ENCODE data around the gene BIN1.

Gene BIN1

DNA sequence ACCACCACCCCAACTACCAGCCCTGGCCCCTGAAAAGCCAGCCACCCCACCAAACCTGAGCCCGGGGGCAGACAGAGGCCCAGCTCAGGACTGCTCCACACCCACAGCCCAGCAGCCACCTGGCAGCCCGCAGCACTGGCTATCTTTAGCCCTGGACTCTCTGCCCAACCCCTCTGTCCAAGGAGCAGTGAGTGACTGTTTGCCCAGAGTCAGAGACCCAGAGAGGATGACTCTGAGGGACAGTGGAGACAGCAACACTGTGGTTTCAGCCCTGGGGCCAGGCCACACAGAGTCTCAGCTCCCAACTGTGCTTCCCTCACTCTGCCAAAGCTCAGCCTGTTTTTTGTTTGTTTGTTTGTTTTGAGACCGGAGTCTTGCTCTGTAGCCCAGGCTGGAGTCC is 32.6 kb downstream of the BIN1 start:
- Mint-ChIP-seq H3K36me3 (ENCODE audit: low read depth) (peaks cover 12% of the 10 kb centered on the region), H3K27me3 (ENCODE audit: low read depth) (no peaks in the 10 kb centered on the region), H3K27ac (peak overlapping the region; percentile 6), H3K9me3 (no peaks in the 10 kb centered on the region), H3K4me3 (no peak overlapping the region), H3K4me1 (ENCODE audit: low read depth) (peaks cover 21% of the 10 kb centered on the region)

DNA sequence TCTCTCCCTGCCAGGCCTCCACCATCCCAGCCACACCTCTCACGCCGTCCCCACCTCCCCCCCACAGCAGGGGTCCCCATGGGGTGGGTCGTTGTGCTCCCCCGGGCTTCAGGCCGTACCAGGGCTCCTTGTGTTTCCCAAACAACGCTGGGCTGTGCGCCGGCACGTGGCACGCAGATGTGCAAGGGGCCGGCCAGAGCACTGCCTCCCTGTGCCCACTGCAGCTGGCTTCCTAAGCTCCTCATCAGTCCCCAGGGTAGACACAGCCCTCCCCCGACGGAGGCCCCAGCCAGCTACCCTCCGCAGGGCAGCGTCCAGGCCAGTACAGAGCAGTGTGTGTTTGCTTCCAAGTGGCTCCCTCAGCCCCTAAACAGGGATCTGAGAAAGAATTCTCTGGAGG is 34.0 kb downstream of the BIN1 start:
- no peak overlapping the region for H3K4me3 Mint-ChIP-seq
- H3K27ac Mint-ChIP-seq: no peak overlapping the region
- peaks cover 12% of the 10 kb centered on the region for H3K4me1 Mint-ChIP-seq (ENCODE audit: low read depth)
- H3K27me3 Mint-ChIP-seq (ENCODE audit: low read depth): no peaks in the 10 kb centered on the region
- H3K9me3 Mint-ChIP-seq: no peaks in the 10 kb centered on the region
- H3K36me3 Mint-ChIP-seq (ENCODE audit: low read depth): peaks cover 18% of the 10 kb centered on the region

DNA sequence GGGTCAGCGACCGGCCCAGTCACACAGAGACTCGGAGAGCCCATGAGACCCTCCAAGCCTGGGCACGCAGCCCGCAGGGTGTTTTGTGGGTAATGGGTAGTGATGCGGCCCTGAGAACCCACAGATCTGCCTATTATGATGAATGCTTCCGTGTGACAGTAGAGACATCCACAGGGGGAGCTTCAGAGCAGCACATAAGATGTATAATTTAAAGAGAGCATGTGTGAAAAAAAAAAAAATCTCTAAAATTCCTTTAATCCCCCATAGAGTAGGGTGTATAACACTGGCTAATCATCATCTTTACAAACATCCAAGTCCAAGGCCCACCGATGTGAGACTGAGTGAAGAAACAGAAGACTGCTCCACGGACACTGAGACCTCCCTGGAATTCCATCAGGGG is 34.6 kb downstream of the BIN1 start:
- H3K27ac Mint-ChIP-seq: no peak overlapping the region
- no peak overlapping the region for H3K4me3 Mint-ChIP-seq
- no peaks in the 10 kb centered on the region for H3K9me3 Mint-ChIP-seq
- peaks cover 21% of the 10 kb centered on the region for H3K36me3 Mint-ChIP-seq (ENCODE audit: low read depth)
- H3K27me3 Mint-ChIP-seq (ENCODE audit: low read depth): no peaks in the 10 kb centered on the region
- H3K4me1 Mint-ChIP-seq (ENCODE audit: low read depth): peaks cover 13% of the 10 kb centered on the region

DNA sequence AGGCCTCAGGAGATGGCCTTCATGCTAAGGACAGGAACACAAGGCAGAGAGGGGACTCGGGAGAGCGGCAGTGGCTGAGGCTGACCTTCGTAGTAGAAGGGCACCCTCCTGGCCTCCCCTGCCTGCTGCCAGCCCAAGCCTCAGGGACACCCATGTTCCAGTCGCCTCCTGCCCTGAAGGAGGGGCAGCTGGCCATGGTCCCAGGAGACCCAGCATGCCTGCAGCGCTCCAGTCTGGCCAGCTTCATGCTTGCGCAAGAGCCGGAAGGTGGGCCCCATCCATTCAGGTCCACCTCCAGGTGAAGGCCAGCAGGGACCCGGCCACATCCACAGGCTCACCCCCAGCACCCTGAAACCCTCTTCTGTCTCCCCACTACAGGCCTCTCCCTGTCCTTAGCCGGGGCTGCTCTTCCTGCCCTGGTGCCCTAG is 35.0 kb downstream of the BIN1 start:
- Mint-ChIP-seq H3K36me3 (ENCODE audit: low read depth) (peaks cover 21% of the 10 kb centered on the region), H3K4me3 (no peak overlapping the region), H3K4me1 (ENCODE audit: low read depth) (peaks cover 10% of the 10 kb centered on the region), H3K27me3 (ENCODE audit: low read depth) (no peaks in the 10 kb centered on the region), H3K27ac (no peak overlapping the region), H3K9me3 (no peaks in the 10 kb centered on the region)

DNA sequence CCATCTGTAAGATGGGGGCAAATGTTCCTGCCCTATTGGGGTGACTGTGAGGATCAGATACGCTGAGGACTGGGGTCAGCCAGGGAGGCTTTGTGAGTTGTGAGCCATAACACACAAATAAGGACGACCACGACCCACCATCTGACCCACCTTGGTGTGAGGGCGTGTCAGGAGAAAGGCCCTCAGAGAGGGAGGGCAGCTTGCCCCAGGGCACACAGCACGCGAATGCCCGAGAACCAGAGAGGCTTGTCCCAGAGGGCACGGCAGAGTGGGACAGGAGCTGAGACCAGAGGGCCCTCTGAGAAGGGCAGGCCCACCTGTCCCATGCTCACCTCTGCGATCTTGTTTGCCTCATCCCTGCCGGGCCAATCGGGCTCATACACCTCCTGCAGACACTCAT is 36.7 kb downstream of the BIN1 start:
- no peaks in the 10 kb centered on the region for H3K9me3 Mint-ChIP-seq
- H3K36me3 Mint-ChIP-seq (ENCODE audit: low read depth): peaks cover 23% of the 10 kb centered on the region
- H3K27ac Mint-ChIP-seq: no peak overlapping the region
- peaks cover 9% of the 10 kb centered on the region for H3K4me1 Mint-ChIP-seq (ENCODE audit: low read depth)
- no peak overlapping the region for H3K4me3 Mint-ChIP-seq
- H3K27me3 Mint-ChIP-seq (ENCODE audit: low read depth): no peaks in the 10 kb centered on the region

DNA sequence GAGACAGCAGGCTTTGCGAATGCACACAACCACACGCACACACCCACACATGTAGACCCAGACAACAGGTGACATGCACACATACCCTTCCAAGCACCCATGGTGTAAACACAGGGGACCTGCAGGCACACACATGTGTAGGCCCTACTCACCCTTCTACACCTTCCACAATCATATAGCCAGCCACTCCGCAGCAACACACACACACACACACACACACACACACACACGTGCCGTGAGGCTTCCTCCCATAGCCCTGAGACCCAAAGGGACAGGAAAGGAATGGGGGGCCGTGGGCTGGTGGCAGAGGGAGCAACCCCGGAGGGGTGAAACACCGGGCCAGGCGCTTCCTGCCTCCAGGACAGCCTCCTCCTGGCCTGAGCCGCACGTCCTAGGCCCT is 37.4 kb downstream of the BIN1 start:
- H3K27me3 Mint-ChIP-seq (ENCODE audit: low read depth): no peaks in the 10 kb centered on the region
- peaks cover 23% of the 10 kb centered on the region for H3K36me3 Mint-ChIP-seq (ENCODE audit: low read depth)
- H3K4me3 Mint-ChIP-seq: no peak overlapping the region
- peaks cover 9% of the 10 kb centered on the region for H3K4me1 Mint-ChIP-seq (ENCODE audit: low read depth)
- peak overlapping the region; percentile 41 for H3K27ac Mint-ChIP-seq
- no peaks in the 10 kb centered on the region for H3K9me3 Mint-ChIP-seq

DNA sequence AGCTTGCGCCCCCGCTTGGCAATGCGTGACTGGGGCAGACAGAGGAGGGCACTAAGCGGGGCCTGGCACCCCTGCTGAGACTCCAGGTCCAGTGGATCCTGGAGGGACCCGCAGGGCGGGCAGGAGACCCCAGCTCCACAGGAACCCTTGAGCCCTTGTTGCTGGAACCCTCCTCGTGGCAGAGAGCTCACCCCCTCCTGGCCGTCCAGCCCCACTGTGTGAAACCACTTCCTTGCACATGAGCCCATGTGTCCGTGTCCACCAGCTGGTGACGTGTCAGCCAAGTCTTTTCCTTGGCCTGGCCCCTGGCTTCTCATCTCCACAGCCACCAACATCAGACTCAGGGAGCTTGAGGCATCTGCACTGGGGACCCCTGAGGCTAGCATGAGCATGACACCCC is 38.0 kb downstream of the BIN1 start:
- Mint-ChIP-seq H3K27me3 (ENCODE audit: low read depth) (no peaks in the 10 kb centered on the region), H3K27ac (no peak overlapping the region), H3K4me1 (ENCODE audit: low read depth) (peaks cover 9% of the 10 kb centered on the region), H3K4me3 (no peak overlapping the region), H3K36me3 (ENCODE audit: low read depth) (peaks cover 23% of the 10 kb centered on the region), H3K9me3 (no peaks in the 10 kb centered on the region)

DNA sequence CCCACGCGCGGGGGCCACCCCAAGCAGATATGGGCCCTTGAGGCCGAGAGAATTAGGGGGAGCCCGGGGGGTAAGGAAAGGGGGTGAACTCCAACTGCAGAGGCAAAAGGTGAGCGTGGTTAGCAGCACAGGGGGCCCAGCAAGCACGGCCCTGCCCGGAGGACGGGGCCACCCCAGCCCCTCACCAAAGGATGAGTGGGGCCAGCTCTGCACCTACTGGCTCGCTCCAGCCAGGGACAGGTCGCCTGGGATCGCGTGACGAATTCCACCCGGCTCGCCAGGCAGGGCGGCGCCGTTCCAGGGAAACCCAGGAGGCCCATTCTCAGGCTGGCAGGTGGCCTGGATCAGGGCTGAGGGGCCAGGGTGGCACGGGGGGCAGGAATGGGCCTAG is 38.6 kb downstream of the BIN1 start:
- Mint-ChIP-seq H3K9me3 (no peaks in the 10 kb centered on the region), H3K4me1 (ENCODE audit: low read depth) (peaks cover 9% of the 10 kb centered on the region)

DNA sequence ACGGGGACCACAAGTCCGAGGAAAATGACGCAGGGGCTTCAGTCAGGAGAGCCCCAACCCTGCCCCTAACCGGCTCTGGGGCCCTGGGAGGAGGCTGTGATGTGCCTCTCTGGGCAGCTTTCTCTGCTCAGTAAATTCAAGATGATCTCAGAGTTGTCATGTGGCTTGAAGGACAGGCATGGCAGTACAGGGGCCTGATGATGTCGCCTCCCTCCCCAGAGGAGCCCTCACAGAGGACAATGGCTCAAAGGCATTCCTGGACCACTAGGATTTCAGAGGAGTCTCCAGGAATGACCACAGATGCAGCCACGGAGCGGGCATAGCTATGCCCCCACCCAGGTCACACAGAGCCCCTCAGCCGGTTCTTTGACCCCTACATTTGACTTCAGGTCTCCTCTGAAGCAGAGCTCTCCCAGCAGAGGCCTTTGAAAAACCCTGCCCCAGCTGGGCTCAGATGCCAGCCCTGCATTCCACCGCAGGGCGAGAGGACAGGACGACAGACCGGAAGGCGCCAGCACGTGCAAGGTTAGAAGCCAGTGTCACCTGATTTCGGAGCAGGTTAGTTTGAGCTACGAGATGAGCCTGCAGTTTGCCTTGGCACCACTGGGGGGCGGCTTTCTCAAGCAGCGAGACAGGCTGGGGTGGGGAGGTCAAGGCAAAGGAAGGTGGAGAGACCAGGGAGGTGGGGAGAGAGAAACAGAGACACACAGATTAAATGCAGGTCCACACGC is 39.2 kb downstream of the BIN1 start:
- Mint-ChIP-seq H3K27me3 (ENCODE audit: low read depth) (no peaks in the 10 kb centered on the region), H3K4me1 (ENCODE audit: low read depth) (peaks cover 11% of the 10 kb centered on the region), H3K4me3 (no peak overlapping the region), H3K36me3 (ENCODE audit: low read depth) (peaks cover 24% of the 10 kb centered on the region), H3K27ac (peak overlapping the region; percentile 75), H3K9me3 (no peaks in the 10 kb centered on the region)

More for the DNA sequence above, 38.6 kb downstream of the BIN1 start:
- Mint-ChIP-seq H3K4me3 (no peak overlapping the region), H3K27me3 (ENCODE audit: low read depth) (no peaks in the 10 kb centered on the region), H3K36me3 (ENCODE audit: low read depth) (peaks cover 23% of the 10 kb centered on the region), H3K27ac (peak overlapping the region; percentile 75)

DNA sequence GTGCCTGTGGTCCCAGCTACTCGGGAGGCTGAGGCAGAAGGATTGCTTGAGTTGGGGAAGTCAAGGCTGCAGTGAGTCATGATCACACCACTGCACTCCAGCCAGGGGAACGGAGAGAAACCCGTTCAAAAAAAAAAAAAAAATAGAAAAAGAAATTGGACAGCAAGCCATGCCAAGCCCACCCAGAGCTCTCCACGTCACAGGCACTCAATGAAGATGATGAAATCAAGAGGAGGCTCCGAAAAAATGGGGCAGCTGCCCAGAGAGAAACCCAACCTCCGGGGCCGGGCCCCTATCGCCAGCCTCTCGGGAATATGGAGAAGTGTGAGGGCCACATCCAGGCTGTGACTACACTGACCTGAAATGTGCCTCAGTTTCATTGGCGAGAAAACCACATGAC is 40.0 kb downstream of the BIN1 start:
- peaks cover 11% of the 10 kb centered on the region for H3K4me1 Mint-ChIP-seq (ENCODE audit: low read depth)
- H3K27ac Mint-ChIP-seq: no peak overlapping the region

DNA sequence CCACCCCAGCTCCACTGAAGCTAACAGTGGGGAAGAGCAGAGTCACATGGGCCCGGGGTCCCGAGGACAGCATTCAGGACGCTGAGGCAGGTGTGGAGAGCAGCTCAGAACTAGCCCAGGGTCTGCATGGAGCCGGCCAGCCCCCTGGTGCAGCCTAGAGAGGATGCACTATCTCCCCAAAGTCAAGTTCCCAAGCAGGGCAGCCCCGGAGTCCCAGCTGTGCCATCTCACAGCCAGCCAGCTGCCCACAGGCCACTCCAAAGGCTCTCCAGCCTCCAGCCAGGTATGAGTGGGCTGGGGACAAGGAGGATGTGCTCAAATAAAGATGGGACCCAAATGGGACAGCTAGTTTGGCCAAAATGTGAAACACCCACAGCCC is 41.0 kb downstream of the BIN1 start:
- H3K27ac Mint-ChIP-seq: no peak overlapping the region
- peaks cover 11% of the 10 kb centered on the region for H3K4me1 Mint-ChIP-seq (ENCODE audit: low read depth)
- no peak overlapping the region for H3K4me3 Mint-ChIP-seq

More for the DNA sequence above, 40.0 kb downstream of the BIN1 start:
- Mint-ChIP-seq H3K27me3 (ENCODE audit: low read depth) (no peaks in the 10 kb centered on the region), H3K4me3 (no peak overlapping the region), H3K9me3 (no peaks in the 10 kb centered on the region), H3K36me3 (ENCODE audit: low read depth) (peaks cover 24% of the 10 kb centered on the region)

DNA sequence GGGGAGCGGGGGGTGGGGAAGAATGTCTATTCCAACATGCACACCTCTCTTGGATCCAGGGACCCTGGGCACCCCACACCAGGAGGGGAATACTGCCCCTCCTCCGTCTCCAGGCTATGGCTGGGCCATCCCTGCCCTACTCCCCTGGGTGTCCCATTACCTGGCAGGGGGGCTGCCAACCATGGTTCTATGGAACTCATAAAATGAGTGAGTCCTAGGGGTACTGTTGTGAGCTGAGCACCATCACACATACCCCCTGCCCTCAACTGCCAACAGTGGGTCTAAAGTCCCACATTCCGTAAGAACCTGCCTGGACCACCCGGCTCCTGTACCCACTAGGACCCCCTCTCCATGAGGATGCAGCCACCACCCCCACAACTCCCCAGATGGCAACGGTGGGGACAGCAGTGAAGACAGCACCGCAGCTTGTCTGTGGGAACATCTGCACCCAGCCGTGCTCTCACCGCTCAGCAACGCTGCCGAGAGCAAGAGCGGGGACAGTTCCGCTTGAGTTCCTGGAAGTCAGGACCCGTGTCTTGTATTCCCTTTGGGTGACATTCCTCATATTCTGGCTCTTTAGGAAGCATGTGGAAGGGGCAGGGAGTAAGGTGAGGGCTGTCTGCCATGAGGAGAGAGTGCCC is 41.5 kb downstream of the BIN1 start:
- no peak overlapping the region for H3K4me3 Mint-ChIP-seq
- peaks cover 24% of the 10 kb centered on the region for H3K36me3 Mint-ChIP-seq (ENCODE audit: low read depth)
- peak overlapping the region; percentile 62 for H3K27ac Mint-ChIP-seq

More for the DNA sequence above, 41.0 kb downstream of the BIN1 start:
- Mint-ChIP-seq H3K27me3 (ENCODE audit: low read depth) (no peaks in the 10 kb centered on the region), H3K9me3 (no peaks in the 10 kb centered on the region), H3K36me3 (ENCODE audit: low read depth) (peaks cover 24% of the 10 kb centered on the region)

DNA sequence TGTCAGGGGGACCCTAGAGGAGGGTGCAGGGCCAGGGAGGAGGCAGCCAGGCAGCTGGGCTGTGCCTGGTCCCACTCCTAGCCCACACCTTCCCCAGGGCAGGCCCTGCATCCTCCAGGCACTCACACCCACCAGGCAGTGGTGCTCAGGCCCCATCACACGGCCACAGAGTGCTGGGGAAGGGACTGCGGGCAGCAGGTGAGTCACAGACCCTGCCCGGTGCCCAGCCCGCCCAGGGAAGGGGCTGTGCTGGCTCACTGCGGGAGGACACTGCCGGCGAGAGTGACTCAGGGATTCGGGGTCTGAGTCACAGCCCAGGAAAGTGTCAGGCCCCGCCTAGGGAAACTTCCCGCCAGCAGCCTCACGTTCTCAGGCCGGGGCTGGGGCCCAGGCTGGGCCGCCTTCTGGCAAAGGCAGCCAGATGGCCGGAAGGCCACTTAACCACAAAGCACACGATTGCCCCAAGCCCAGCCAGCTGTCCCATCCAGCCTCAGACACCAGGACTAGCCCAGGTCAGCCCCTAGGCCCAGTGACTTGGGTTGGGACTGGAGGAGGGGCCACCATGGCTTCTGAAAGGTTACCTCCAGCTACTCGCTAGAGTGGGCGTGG is 42.2 kb downstream of the BIN1 start:
- Mint-ChIP-seq H3K4me3 (no peak overlapping the region), H3K27me3 (ENCODE audit: low read depth) (no peaks in the 10 kb centered on the region), H3K4me1 (ENCODE audit: low read depth) (peaks cover 11% of the 10 kb centered on the region), H3K27ac (peak overlapping the region; percentile 63), H3K36me3 (ENCODE audit: low read depth) (peaks cover 24% of the 10 kb centered on the region), H3K9me3 (no peaks in the 10 kb centered on the region)

More for the DNA sequence above, 41.5 kb downstream of the BIN1 start:
- H3K9me3 Mint-ChIP-seq: no peaks in the 10 kb centered on the region
- peaks cover 11% of the 10 kb centered on the region for H3K4me1 Mint-ChIP-seq (ENCODE audit: low read depth)
- no peaks in the 10 kb centered on the region for H3K27me3 Mint-ChIP-seq (ENCODE audit: low read depth)

DNA sequence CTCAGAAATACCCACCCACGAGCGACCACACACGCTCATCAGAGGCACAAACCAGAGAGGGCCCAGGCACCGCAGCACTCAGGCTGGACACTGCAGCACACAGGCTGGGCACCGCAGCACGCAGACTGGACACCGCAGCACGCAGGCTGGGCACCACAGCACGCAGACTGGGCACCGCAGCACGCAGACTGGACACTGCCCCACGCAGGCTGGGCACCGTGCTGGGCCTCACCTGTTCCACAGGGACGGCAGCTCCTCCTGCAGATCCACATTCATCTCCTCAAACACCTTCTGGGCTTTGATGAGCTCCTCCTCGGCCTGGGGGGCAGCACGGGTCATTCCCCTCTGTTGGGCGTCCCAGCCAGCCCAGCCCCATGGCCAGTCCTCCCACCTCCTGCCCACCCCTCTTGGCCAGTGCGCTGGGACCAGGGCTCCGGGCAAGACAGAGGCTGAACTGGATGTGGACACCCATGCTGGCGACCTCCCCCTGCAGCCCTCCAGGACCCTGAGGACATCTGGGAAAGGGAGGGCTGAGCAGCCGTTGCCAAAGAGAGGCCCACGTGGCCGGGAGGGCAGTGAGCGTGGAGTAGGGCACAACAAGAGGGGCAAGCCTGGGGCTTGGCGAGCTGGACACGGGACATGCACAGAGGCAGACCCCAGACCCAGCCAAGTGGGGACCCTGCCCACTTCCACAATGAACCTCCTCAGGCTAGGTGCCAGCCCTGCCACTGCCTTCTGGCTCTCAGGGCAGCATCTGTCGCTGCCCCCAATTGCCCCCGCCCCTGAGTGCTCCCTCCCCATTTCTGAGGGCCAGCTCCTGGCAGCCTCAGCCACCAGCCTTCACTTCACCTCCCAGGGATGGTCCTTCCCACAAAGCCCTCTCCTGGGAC is 43.0 kb downstream of the BIN1 start:
- Mint-ChIP-seq H3K4me3 (no peak overlapping the region), H3K9me3 (no peaks in the 10 kb centered on the region), H3K27ac (peak overlapping the region; percentile 63), H3K36me3 (ENCODE audit: low read depth) (peaks cover 19% of the 10 kb centered on the region), H3K4me1 (ENCODE audit: low read depth) (peaks cover 11% of the 10 kb centered on the region), H3K27me3 (ENCODE audit: low read depth) (no peaks in the 10 kb centered on the region)

Measured in T-helper 1 cell treated with Interleukin-12 subunit alpha and Interleukin-12 subunit beta and Interleukin-4 antibody, amounts not matched to agents 30 μg/mL and 1 μg/mL, for 36 hours (primary cell).